Fibroblast of the aortic adventitia (primary cell): ENCODE measurements around the gene PLS1. TPM values are rescaled to one million over a fixed set of nuclear protein-coding genes. Genes with fewer than 3 reads are reported as not detected.

ENCODE experiments used
- DNase-seq: peaks from one replicate; pipeline ENCODE4 v3.0.0-alpha.2; 2010; ENCODE audit warnings: low read depth
- H3K4me3 ChIP-seq: 2 replicates; pipeline ENCODE4 v1.5.1; 2011; ENCODE audit warnings: low read depth, mild to moderate bottlenecking, control low read depth, low read length, moderate library complexity
- small RNA-seq: library from RNA; depleted of rRNA; stranded (forward); fragments of <200 nt; gene quantifications from one replicate; pipeline ENCODE3, GENCODE V24; 2012
- total RNA-seq: library from RNA; depleted of rRNA; stranded (reverse); fragments of >200 nt; gene quantifications from 2 replicates; pipeline ENCODE4 v1.2.3, GENCODE V29; 2012; ENCODE audit warnings: low replicate concordance
- TF ChIP-seq, protein P1 (sequence below): IDR thresholded peaks from 2 replicates; pipeline ENCODE4 v1.5.1; 2011; ENCODE audit warnings: mild to moderate bottlenecking, low read length, control low read depth, inconsistent platforms; ENCODE audit not compliant: insufficient read depth

The PLS1 gene
- total RNA-seq, 1 donor, result 0.99 TPM

DNA sequence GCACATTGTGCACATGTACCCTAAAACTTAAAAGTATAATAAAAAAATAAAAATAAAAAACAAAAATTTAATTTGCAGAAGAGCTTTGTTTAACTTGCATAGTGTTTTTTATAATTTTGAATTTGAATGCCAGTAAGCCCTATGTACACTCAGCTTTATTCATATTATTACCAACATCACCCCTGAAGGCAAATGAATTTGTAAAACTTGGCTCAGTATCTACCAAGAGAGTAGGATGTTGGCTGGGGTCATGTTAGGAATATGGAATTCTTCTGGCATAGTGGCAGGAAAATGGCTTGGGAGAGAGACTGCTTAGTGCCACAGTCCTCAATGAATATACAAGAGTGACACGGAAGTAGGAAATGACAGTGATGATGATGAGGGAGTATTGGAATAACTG is 158.3 kb downstream of the PLS1 start:
- no peak for DNase-seq
- TF ChIP-seq, protein P1, sequence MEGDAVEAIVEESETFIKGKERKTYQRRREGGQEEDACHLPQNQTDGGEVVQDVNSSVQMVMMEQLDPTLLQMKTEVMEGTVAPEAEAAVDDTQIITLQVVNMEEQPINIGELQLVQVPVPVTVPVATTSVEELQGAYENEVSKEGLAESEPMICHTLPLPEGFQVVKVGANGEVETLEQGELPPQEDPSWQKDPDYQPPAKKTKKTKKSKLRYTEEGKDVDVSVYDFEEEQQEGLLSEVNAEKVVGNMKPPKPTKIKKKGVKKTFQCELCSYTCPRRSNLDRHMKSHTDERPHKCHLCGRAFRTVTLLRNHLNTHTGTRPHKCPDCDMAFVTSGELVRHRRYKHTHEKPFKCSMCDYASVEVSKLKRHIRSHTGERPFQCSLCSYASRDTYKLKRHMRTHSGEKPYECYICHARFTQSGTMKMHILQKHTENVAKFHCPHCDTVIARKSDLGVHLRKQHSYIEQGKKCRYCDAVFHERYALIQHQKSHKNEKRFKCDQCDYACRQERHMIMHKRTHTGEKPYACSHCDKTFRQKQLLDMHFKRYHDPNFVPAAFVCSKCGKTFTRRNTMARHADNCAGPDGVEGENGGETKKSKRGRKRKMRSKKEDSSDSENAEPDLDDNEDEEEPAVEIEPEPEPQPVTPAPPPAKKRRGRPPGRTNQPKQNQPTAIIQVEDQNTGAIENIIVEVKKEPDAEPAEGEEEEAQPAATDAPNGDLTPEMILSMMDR, result no peak
- no peak overlapping the region for H3K4me3 ChIP-seq

Small RNA genes lying within 50 kb of the gene (small RNA-seq; reads per million reads assigned to genes)
- gene RNA5SP143, result not detected

Other genes with a start within 250 kb of the PLS1 start
- 46.9 and 56.3 TPM in 2 replicates for gene XRN1, start 148.4 kb upstream of the PLS1 start, total RNA-seq
- 19.4 and 37.6 TPM in 2 replicates for gene ATR, start 17.7 kb upstream of the PLS1 start, total RNA-seq
- 26.1 and 26.7 TPM in 2 replicates for gene TRPC1, start 127.6 kb downstream of the PLS1 start, total RNA-seq